ENCODE measurements around the gene GTPBP3.

GTPBP3 gene

DNA sequence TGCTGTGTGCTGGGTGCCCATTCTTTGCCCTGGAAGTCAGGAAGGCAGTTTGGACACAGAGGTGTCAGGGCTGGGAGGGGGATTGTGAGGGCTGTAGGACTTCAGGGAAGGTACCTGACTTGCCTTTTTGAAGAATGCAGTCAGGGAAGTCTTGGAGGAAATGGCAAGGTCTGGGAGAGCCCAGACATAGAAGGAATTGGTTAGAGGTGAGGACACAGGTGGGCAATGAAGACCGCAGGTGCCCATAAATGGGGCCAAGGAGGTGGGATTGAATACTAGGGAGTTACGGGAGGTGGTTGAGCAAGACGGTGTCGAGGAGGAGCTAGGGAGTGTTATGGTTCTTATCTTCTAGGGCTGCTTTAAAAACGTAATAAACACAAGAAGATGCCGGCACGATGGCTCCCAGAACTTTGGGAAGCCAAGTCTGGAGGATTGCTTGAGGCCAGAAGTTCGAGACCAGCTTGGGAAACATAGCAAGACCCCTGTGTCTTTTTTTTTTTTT lies 29.4 kb upstream of the GTPBP3 start:
- no peak for DNase-seq

DNA sequence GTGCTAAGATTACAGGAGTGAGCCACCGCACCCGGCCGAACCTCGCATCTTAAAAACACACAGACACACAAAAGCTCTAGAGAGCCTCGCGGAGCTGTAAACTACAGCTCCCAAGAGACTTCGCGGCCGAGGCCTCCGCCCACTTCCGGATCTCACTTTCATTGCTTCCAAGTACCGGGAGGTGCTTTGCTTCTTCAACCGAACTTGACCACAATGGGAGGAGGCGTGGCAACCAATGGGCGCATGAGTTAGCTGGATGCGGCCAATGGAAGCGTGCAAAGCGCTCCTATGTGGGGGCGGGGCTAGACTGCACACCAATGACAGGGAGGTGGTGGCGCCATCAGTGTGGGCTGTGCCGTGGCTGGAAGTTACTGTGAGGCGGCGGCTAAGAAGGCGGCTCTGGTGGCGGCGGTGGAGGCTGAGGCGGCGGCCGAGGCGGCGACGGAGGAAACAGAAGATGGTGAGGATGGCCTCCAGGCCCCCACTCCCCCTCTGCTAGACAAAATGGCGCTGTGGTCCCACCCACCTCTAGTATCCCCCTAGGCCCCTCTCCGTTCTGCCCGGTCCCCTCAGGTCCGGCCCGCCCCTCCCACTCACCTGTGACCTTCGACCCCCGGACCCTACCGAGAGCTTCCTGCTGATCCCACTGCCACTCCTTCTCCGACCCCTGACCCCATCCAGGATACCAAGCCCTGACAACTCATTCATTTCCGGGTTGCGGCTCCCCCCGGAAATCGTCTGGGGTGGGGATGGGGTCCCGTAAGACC lies 28.0 kb upstream of the GTPBP3 start, which contains the start of gene DDA1:
Gene DDA1, plus strand, starts transcription at position 366 of the 767 bp plus-strand sequence. Its CDS starts 92 bp downstream, at position 458.
- DNase-seq = peak; percentile 79

DNA sequence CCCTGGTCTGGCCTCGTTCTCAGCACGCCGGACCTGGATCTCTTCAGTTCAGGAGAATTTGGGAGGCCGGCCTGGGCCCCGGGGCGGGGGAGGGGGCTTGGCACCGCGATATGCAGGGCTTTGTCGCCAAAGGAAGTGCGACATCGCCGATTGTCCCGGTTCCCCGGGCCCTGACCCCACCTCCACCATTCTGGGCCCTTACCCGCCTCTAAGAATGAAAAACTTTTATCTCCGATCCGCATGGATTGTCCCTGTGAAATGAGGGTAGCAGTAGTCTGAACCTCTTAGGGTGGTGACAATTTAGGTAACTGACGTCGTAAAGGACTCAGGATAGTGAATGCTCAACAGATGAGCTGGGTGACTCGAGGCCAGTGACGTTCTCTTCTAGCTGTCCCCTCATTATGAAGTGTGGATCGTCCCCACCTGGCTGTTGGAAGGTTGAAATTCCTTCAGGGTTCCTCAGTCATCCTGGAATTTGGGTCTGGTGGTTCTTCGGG lies 27.3 kb upstream of the GTPBP3 start:
- DNase-seq = no peak

DNA sequence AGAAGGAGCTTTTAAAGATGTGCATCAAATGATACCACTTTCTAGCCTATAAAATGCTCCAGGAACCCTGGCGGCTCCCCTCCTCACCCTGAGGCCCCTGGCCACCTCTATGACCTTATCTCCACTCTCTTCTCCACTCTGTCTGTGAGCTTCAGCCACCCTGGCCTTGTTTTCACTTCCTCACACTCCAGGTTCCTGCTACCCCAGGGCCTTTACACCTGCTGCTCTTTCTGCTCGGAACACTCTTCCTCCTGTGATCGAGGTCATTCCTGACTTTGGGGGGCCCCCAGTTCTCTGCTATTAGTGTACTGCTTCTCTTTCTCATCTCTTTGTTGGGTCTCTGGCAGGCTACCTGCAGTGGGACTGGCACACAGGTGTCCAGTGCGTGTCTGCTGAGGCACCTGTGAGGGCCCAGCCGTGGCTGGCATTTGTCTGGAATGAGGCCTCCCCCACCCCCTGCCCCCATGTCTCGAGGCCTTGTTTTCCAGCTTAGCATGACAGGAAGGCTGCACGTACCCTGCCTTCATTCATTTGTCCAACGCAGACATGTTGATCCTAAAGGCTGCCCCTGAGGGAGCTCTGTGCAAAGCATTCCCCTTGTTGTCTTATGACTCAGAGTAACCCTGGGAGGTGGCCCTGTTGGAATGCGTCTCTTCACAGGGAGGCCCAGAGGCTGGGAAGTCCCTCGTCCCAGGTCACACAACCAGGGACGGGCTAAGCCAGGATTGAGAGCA lies 25.7 kb upstream of the GTPBP3 start:
- DNase-seq = no peak

DNA sequence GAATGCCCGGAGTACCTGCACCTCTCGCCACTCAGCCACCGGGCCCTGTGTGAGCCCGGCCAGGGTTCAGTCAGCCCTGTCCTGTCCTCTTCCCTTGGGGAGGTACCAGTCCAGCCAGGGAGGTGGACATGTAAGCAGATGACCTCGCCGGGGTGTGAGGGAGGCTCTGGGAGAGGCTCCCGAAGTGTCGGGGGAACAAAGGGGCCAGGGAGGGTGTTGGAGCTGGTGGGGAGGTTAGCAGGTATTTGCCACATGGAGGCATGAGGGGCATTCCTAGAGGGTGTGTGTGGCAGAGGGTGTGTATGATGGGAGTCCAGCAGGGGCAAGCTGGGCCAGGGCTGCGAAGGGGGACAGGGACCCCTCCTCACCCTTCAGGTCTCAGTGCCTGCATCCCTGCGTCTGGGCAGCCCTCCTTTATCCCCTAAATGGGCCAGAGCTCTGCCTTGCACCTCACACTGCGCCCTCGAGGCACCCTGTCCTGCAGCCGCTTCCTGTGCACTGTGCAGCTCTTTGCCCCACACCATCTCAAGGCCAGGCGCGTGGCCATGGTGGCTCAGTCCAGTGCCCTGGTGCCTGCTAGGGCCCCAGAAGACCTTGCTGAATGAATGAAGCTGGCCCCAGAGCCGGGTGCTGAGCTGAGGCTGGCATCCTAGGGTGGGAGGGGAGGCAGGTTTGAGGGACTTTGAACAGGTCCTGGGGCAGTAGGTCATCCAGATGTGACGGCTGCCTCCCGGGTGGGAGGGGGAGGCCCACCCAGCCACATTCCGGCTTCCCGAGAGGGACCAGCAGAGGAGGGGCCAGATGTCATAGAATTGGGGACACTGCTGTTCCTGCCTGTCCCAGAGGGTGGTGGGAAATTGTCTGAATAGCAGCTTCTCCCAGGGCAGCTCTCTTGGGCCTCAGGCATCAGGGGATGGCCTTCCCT lies 24.9 kb upstream of the GTPBP3 start:
- no peak for DNase-seq

DNA sequence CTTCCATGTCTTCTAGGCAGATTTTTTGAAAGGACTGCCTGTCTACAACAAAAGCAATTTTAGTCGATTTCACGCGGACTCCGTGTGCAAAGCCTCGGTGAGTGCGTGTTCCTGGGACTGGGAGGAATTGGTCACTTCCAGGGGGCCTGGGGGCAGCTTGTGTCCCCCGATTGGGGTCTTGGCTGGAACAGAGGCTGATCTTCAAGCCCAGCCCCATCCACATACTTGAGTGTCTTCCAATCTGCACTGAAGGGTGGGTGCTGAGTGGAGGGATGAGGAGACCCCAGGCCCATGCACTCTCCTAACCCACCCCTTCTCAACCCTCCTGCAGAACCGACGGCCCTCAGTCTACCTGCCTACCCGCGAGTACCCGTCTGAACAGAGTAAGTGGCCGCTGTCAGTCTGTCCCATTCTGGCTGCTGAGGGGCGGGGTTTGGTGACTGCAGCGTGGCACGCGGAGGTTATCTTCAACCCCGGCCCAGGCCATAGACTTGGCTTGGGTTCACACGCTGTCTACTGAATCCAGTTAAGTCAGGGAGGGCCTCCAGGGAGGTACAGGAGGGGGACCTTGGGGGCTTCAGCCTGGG lies 23.3 kb upstream of the GTPBP3 start:
- no peak for DNase-seq

DNA sequence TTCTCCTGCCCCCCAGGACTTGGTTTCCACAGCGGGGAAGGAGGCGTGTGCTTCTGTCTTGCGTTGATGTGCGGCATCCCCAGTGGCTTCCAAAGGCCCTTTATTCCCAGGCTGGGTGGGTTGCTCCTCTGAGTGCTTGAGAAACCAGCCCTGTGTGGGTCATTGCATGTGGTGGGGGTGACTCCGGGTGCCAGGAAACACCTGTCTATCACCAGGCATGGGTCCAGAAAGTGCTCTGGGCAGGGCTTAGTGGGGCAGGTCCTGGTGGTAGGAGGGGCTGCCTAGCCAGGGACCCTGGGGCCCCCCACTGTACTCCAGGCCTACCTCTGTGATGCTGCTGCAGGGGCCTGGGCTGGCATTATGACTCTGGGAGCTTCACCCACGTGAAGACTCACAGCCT lies 18.4 kb upstream of the GTPBP3 start:
- DNase-seq = no peak

DNA sequence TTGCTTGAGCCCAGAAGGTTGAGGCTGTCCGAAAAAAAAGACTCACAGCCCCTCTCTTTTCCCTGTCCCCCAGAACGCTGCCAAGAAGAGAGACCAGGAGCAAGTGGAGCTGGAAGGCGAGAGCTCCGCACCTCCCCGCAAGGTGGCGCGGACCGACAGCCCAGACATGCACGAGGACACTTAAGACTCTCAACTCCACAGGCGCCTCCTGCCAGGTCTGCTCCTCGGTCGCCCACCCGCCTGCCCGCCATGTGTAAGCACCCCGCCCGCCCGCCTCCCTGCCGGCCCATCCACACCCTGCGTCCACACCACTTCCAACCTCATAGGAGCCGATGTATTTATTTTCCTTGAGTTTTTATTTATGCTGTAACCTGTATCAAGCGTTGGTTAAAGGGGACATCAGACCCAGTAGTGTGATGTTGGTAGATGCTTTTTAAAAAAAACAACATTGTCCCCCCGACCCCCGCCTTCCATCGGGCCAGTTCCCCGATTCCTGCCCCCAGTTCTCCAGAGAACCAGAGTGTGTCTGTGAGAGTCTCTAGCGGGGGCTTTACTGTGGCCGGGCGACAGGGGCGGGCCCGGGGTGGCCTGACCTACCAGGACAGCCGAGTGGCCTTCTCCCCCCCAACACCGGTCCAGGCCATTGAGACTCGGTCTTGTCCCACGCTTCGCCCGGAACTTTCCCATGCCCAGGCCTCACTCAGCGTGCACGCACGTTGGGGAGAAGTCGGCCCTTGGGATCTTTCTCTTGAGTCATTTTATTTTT lies 17.7 kb upstream of the GTPBP3 start:
- DNase-seq = no peak

DNA sequence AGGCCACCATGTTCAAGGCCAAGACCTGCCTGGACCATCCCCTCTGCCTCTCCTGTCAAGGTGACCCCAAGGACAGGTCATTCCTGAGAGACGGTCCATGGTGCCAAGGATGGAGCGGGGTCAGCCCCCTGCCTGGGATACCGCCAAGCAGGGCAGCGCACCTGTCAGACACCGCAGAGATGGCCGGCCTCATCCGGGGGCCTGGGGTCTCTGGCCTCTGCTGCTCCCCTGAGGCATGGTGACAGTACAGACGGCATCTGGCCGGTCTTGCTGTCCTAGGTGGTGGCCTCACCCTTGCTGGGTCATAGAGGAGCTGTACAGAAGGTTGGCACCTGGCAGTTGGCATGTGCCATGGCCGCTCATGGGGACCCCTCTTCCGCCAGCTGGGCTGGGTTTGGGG lies 16.9 kb upstream of the GTPBP3 start:
- DNase-seq = no peak

DNA sequence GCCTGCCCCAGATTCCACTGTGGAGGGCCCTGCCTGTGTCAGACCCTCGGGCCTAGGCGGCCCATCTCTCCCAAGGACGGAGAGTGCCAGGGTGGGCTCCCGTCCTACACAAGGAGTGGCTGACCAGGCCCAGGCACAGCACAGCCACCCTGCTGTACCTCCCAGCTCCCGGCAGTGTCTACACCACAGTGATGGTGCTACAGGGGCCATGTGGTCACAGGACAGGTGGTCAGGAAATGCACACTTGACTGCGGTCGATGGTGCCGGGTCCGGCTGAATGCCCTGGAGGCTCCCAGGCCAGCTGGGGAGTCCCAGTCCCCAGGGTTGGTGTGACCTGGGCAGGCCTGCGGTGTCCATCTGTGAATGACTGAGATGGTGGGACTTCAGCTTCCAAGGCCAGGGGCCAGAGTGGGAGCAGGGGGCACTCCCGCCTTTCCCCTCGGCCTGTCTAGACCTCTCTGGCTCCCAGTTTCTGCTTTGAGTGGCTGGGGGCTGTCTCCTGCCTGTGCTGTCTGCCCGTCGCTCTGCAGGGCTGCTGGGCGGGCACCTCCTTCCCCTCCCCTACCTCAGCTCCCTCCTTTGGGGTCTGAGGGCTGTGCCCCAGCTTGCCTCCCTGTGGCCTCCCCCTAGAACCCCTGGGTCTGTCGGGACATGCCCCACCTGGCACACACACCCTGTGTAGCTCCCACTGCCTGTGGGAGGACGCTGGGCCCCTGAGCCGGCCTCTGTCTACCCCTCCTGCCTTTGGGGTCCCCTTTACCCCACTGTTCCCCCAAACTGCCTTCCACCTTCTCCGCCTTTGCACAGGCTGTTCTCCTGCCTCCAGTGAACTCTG lies 15.5 kb upstream of the GTPBP3 start:
- DNase-seq = no peak

DNA sequence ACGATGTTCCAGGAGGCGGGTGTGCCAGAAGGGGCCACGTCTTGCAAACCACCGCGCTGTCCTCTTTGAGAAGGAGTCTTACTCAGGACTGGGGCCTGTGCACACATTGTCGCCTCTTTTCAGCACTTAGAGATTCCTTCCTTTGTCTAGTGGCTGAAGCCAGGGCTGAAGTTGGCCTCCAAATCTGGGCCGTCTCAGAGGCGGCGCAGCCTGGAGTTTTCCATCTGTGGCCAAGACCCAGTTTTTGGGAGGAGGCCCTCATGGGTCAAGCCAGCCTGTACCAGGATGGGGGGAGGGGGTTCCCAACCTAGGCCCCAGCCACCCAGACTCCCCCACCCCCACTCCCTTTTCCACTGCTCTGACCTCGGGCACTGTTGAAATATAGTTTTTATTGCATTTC lies 14.5 kb upstream of the GTPBP3 start:
- DNase-seq = no peak

DNA sequence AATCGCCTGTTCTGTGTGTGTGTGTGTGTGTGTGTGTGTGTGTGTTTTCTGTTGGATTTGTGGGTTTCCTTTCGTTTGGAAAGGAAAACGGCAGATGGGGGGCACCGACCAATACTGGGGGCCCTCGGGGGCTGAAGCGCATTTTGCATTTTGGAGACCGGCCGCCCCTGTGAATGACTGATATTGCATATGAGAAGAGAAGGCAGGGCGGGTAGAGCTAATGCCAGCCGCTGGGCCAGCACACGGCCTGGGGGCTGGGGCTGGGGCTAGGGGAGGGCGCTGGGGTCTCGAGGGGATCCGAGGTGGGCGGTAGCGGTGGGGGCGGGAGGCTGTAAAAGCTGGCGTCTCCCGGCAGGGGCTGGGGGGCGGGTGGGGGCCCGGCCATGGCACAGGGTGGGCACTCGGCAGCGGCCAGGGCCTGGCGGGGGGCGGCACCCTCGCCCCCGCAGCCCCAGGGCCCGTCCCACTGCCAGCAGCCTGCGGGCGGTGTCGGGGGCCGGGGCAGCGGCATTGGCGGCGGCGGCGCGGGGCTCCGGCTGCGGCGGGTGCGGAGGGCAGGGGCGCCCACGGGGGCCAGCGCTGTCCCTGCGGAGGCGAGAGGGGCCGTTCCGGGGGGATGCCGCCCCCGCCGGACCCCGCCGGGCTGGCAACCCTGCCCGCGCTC lies 13.9 kb upstream of the GTPBP3 start:
- no peak for DNase-seq

DNA sequence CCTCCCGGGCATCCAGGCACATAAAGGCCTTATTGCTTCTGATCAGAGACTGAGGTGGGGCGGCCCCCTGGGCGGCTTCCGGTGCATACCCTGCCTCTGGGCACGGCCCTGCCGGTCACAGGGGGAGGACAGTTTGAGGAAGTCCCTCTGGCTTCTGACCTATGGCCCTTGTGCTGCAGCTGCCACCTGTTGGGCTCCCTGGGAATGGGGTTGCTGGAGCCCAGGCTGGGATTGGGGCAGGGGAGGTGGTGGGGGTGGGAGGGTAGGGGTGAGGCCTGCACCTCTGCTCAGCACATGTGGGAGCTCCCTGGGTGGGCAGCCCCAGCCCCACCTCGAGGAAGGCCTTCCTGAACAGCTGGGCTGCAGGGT lies 13.4 kb upstream of the GTPBP3 start:
- no peak for DNase-seq

DNA sequence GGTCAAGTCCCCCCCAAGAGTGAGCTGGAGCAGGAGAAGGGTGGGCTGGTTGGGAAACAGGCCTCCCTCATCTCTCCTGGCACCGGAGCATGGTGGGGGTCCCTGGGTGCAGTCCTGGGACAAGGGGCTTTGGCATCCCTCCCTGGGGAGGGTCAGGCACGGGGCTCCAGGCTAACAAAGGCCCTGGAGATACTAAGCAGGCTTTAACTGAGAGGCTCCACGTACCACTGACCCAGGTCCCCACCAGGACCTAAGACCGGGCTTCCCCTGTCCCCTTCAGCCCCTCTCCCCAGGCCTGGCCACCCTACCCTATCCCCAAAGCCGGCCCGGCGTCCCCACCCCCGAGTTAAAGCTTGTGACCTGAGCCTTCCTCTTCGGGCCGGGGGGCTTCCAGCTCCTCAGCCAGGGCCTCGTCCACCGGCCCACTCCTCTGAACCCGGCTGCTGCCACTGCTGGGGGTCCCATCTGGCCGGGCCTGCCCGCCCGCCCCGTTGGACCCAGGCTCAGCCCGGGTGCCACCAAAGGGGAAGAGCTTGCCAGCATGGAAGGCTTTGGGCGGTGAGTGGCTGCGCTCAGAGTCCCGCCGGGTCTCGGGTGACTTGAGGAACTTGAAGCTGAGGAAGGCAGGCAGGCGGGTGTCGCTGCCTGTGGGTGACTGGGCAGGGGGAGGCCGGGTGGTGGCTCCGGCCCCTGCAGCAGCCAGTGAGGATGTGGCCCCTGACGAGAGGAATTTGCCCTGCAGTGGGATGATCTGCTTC lies 12.8 kb upstream of the GTPBP3 start:
- no peak for DNase-seq

DNA sequence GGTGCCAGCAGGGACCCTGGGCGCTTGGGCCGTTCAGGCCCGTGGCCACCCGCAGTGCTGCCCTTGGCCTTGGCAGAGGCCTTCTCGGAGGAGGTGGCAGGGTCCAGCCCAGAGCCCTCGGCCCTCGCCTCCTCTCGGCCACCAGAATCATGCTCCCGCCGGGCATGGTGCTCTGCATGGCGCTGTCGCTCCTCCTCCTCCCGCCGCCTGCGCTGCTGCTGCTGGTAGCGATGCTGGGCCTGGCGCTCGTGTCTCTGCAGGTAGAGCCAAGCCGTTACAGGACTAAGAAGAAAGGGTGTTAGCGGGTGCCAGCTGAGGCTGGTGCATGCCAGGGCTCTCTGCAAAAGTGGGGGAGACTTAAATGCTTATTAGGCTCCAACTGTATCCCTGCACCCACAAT lies 12.2 kb upstream of the GTPBP3 start:
- DNase-seq = no peak

DNA sequence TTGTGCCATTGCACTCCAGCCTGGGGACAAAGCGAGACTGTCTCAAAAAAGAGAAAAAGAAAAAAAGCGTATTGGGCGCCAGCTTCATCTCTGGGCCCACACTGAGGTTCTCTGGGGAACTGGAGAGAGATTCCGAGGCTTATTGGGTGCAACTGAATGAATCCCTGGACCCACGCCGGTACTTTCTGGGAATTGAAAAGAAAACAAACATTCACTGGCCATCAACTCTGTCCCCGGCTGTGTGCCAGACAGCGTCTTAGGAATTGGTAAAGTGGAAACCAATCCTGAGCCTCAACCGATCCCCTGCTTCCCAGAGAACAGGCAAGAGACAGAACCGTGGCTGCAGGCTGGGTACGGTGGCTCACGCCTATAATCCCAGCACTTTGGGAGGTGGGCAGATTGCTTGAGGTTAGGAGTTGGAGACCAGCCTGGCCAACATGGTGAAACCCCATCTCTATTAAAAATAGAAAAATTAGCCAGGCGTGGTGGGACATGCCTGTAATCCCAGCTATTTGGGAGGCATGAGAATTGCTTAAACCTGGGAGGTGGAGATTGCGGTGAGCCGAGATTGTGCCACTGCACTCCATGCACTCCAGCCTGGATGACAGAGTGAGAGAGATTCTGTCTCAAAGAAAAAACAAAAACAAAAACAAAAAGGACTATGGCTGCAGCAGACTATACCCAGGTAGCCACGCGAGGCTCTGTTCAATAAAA lies 11.3 kb upstream of the GTPBP3 start:
- DNase-seq = no peak

DNA sequence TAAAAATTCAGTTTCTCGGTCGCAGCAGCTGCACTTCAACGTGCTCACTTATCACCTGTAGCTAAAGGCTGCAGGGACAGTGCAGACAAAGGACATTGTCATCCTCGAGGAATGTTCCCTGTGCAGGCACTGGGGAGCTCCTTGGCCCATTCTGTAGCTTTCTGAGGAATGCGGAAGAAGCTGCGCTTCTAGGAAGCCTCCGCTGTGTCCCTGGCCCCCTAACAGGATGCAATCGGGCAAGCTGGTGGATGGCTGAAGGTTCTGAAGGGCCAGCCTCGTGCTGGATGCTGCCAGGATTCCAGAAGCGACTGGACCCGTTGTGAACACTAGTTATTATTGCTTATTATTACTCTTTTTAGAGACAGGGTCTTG lies 10.8 kb upstream of the GTPBP3 start:
- DNase-seq = no peak

DNA sequence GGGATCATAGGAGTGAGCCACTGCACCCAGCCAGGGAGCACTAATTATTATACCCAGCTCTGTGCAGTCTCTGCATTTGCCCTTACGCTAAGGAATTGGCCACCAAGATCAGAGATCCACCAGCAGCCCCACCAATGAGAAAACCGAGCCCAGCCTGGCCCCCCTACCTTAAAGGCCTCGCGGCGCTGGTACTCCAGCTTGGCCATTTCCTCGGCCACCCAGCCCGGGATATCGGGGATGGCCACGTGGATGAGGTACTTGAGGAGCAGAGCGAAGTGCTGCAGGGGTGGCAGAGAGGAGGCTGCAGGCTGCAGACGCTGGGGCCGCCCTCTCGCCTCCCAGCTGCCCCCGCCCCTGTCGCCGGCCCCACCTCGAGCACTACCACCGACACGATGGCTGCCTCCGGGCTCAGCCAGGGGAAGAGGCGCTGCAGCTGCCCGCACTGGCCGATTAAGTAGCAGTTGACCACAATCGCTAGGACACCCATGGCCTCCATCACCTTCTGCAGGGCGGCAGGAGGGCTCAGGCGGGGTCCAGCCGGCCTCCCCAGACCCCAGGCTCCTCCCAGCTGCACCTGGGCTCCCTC lies 10.2 kb upstream of the GTPBP3 start:
- no peak for DNase-seq
